Naive thymus-derived CD4-positive, alpha-beta T cell (primary cell): ENCODE measurements around the gene NR2F6. TPM values are rescaled to one million over a fixed set of nuclear protein-coding genes. Genes with fewer than 3 reads are reported as not detected.

Experiments
- ATAC-seq: fragments of 150-1000 bp; cut with Tn5 transposase; 2 replicates; pipeline ENCODE4 v1.10.0; 2021; ENCODE audit warnings: mild to moderate bottlenecking, moderate library complexity
- CTCF ChIA-PET: fragments of 350-600 bp; sonication (Branson Sonifier 250); formaldehyde crosslinking; loops from one replicate; lab custom pipeline; 2021; ENCODE audit warnings: antibody characterized with exemption; lab: Charles Lee
- POLR2A ChIA-PET: fragments of 350-600 bp; sonication (Branson Sonifier 250); formaldehyde crosslinking; loops from one replicate; lab custom pipeline; 2021; ENCODE audit warnings: antibody characterized with exemption, inconsistent platforms; lab: Charles Lee
- DNase-seq, 9 donors: peaks; one replicate each; pipeline versions ENCODE4 v3.0.0 to v3.0.0-alpha.2; 2020 to 2022; ENCODE audit warnings: mixed read lengths in 1 of 9
- H3K27ac ChIP-seq: one replicate; pipeline ENCODE4 v1.7.0; 2013; ENCODE audit warnings: mild to moderate bottlenecking, low read depth, low read length, moderate library complexity
- H3K27me3 ChIP-seq, 2 donors: one replicate each; pipeline ENCODE4 v1.7.0; 2013; ENCODE audit warnings: low read length in 2 of 2, mild to moderate bottlenecking in 2 of 2, moderate library complexity in 2 of 2; ENCODE audit not compliant: control insufficient read depth in 2 of 2, insufficient read depth in 2 of 2
- H3K36me3 ChIP-seq, 3 experiments: 1 replicate in 2 of 3; 2 replicates in 1 of 3; pipeline ENCODE4 v1.7.0; 2013; ENCODE audit warnings: low read length in 3 of 3, mild to moderate bottlenecking in 3 of 3, moderate library complexity in 1 of 3; ENCODE audit not compliant: insufficient read depth in 3 of 3, control insufficient read depth in 2 of 3
- H3K4me1 ChIP-seq, 2 donors: one replicate each; pipeline ENCODE4 v1.7.0; 2013; ENCODE audit warnings: low read length in 2 of 2, mild to moderate bottlenecking in 2 of 2, moderate library complexity in 1 of 2; ENCODE audit not compliant: control insufficient read depth in 2 of 2, insufficient read depth in 2 of 2
- H3K4me3 ChIP-seq: 2 replicates; pipeline ENCODE4 v1.7.0; 2013; ENCODE audit warnings: mild to moderate bottlenecking, low read length
- H3K9me3 ChIP-seq, 3 experiments: 1 replicate in 2 of 3; 2 replicates in 1 of 3; pipeline ENCODE4 v1.7.0; 2013; ENCODE audit warnings: low read length in 3 of 3; ENCODE audit not compliant: control insufficient read depth in 2 of 3
- H3K27ac Mint-ChIP-seq, 9 donors: one replicate each; pipeline ENCODE4 v1.8.0; 2020 to 2022; ENCODE audit warnings: mixed read lengths in 9 of 9, mild to moderate bottlenecking in 8 of 9, moderate library complexity in 5 of 9, inconsistent platforms in 2 of 9
- H3K27me3 Mint-ChIP-seq, 5 donors: one replicate each; pipeline ENCODE4 v1.8.0; 2021 to 2022; ENCODE audit warnings: mixed read lengths in 5 of 5, mild to moderate bottlenecking in 1 of 5
- H3K36me3 Mint-ChIP-seq, 5 donors: one replicate each; pipeline ENCODE4 v1.8.0; 2020 to 2022; ENCODE audit warnings: mixed read lengths in 5 of 5, mild to moderate bottlenecking in 3 of 5, inconsistent platforms in 1 of 5
- H3K4me1 Mint-ChIP-seq, 7 donors: one replicate each; pipeline ENCODE4 v1.8.0; 2020 to 2022; ENCODE audit warnings: mixed read lengths in 7 of 7, mild to moderate bottlenecking in 3 of 7, inconsistent platforms in 1 of 7
- H3K4me3 Mint-ChIP-seq, 10 donors: one replicate each; pipeline ENCODE4 v1.8.0; 2020 to 2022; ENCODE audit warnings: mild to moderate bottlenecking in 10 of 10, mixed read lengths in 10 of 10, moderate library complexity in 6 of 10, inconsistent platforms in 2 of 10
- H3K9me3 Mint-ChIP-seq, 11 donors: one replicate each; pipeline ENCODE4 v1.8.0; 2020 to 2022; ENCODE audit warnings: mixed read lengths in 11 of 11, mild to moderate bottlenecking in 4 of 11, inconsistent platforms in 1 of 11, moderate library complexity in 1 of 11
- intact Hi-C, 2 donors: fragments of 100-400 bp; cut with micrococcal nuclease; formaldehyde crosslinking; loops; one replicate each; pipeline ENCODE4 v1.15.1; 2023
- polyA plus RNA-seq, 2 donors: library from polyadenylated mRNA; unstranded; fragments of 300-500 nt; fragmentation: Illumina TruSeq; gene quantifications; one replicate each; pipeline ENCODE4 v1.2.3, GENCODE V29; 2021
- total RNA-seq, 6 experiments: library from RNA in 5 of 6; stranded (reverse) in 5 of 6; gene quantifications; 1 replicate in 5 of 6; 2 replicates in 1 of 6; pipeline ENCODE4 v1.2.3 and lab custom pipeline; 2021 to 2026

NR2F6 gene
- total and polyA plus RNA-seq, 7 experiments from 2014 or later: 1.4 to 7.8 (median 2.7) TPM

- ChIA-PET CTCF (interaction anchor here (0.5 to 1.7 kb wide), 16 partner anchors 9 to 1214 kb away, joined by 3 to 8 read pairs (median 3); partner anchors contain the start of gene USE1), POLR2A (interaction anchor here (0.6 to 4.2 kb wide), 13 partner anchors 15 to 904 kb away, joined by 3 to 33 read pairs (median 6); partner anchors contain the start of genes BABAM1, HAUS8, MYO9B and OCEL1)
- DNase-seq: peak in 6 of 9 donors; percentile 18 to 41 (median 34)
- intact Hi-C loops: loop anchor here (1.0 to 5.0 kb wide), 6 partner anchors 21 to 117 kb away; partner anchors contain the start of genes HAUS8 (in 1 of the 2) and MYO9B (in 1 of the 2)
- peak overlapping the region; percentile 75 for H3K4me3 ChIP-seq
- Mint-ChIP-seq H3K4me3 (peak overlapping the region; percentile 82 to 94 (median 89)), H3K36me3 (peaks cover 0 to 36% (median 4%) of the 10 kb centered on the region in 5 donors), H3K27ac (peak overlapping the region; percentile 85 to 99 (median 96)), H3K27me3 (no peaks in the 10 kb centered on the region), H3K9me3 (peaks cover 0 to 4% (median 0%) of the 10 kb centered on the region in 11 donors), H3K4me1 (peaks cover 16 to 29% (median 20%) of the 10 kb centered on the region in 7 donors)
- peak overlapping the region; percentile 68 for H3K27ac ChIP-seq
- peaks cover 13 to 16% of the 10 kb centered on the region in 2 donors for H3K4me1 ChIP-seq
- H3K9me3 ChIP-seq: no peaks in the 10 kb centered on the region
- ATAC-seq: peak; percentile 64
- peaks cover 0 to 44% (median 0%) of the 10 kb centered on the region in 3 experiments for H3K36me3 ChIP-seq
- no peaks in the 10 kb centered on the region for H3K27me3 ChIP-seq
Observed at GRCh38 chr19:17183858-17184321, 61.8 kb downstream of the NR2F6 start.

GRCh38 chr19:17183271-17183761 is 62.4 kb downstream of the NR2F6 start:
- H3K9me3 Mint-ChIP-seq: peaks cover 0 to 4% (median 0%) of the 10 kb centered on the region in 11 donors
- H3K36me3 Mint-ChIP-seq: peaks cover 0 to 33% (median 4%) of the 10 kb centered on the region in 5 donors
- Histone ChIP-seq H3K27ac (peak overlapping the region; percentile 68), H3K4me3 (peak overlapping the region; percentile 75), H3K36me3 (peaks cover 0 to 42% (median 0%) of the 10 kb centered on the region in 3 experiments), H3K27me3 (no peaks in the 10 kb centered on the region), H3K9me3 (no peaks in the 10 kb centered on the region), H3K4me1 (peaks cover 13 to 16% of the 10 kb centered on the region in 2 donors)
- ATAC-seq (peak; percentile 56), DNase-seq (peak in 5 of 9 donors; percentile 7 to 31 (median 28))
- POLR2A ChIA-PET: interaction anchor here (0.6 to 4.2 kb wide), 11 partner anchors 16 to 111 kb away, joined by 3 to 33 read pairs (median 7); partner anchors contain the start of genes BABAM1, HAUS8, MYO9B and OCEL1
- no peaks in the 10 kb centered on the region for H3K27me3 Mint-ChIP-seq
- peaks cover 16 to 29% (median 20%) of the 10 kb centered on the region in 7 donors for H3K4me1 Mint-ChIP-seq
- peak overlapping the region; percentile 85 to 99 (median 96) for H3K27ac Mint-ChIP-seq
- CTCF ChIA-PET: interaction anchor here (0.5 to 1.7 kb wide), 11 partner anchors 10 to 469 kb away, joined by 3 to 8 read pairs (median 3); partner anchors contain the start of gene USE1
- peak overlapping the region; percentile 79 to 94 (median 89) for H3K4me3 Mint-ChIP-seq
- intact Hi-C loops: loop anchor here in 1 of 2 donors (5.0 kb wide), 1 partner anchor 56 kb away; no protein-coding TSS in a partner anchor

Other genes starting within 250 kb of the NR2F6 start
- gene CPAMD8, start 219.1 kb downstream of the NR2F6 start, total RNA-seq: 1 to 10 TPM in 4 of 5 experiments, under 1 TPM in 1; 0.44 to 6.6 (median 3.2) TPM
- gene CPAMD8, start 219.1 kb downstream of the NR2F6 start, polyA plus RNA-seq: under 1 TPM; 0.18 to 0.66 TPM
- 10 to 100 TPM; 16.7 to 31.5 (median 19.3) TPM for gene HAUS8, start 170.5 kb downstream of the NR2F6 start, total RNA-seq
- 10 to 100 TPM in 1 of 2 donors, 1 to 10 TPM in 1; 9.4 to 11.5 TPM for gene HAUS8, start 170.5 kb downstream of the NR2F6 start, polyA plus RNA-seq
- gene MYO9B, start 170.1 kb downstream of the NR2F6 start, total RNA-seq: 100 to 1,000 TPM; 154 to 297 (median 205) TPM
- gene MYO9B, start 170.1 kb downstream of the NR2F6 start, polyA plus RNA-seq: 10 to 100 TPM in 1 of 2 donors, 1 to 10 TPM in 1; 5.6 to 26.2 TPM
- 10 to 100 TPM; 24.7 to 51.1 (median 30.5) TPM for gene USE1, start 30.6 kb downstream of the NR2F6 start, total RNA-seq
- gene USE1, start 30.6 kb downstream of the NR2F6 start, polyA plus RNA-seq: 10 to 100 TPM; 63.1 to 68.3 TPM
- 10 to 100 TPM; 21.8 to 32.8 (median 29.8) TPM for gene OCEL1, start 19.7 kb downstream of the NR2F6 start, total RNA-seq
- gene OCEL1, start 19.7 kb downstream of the NR2F6 start, polyA plus RNA-seq: 10 to 100 TPM; 37.7 to 41.1 TPM
- 1 to 10 TPM in 1 of 5 experiments, under 1 TPM in 4; 0.22 to 1.2 (median 0.36) TPM for gene USHBP1, start 18.8 kb upstream of the NR2F6 start, total RNA-seq
- under 1 TPM in 1 of 2 donors, not detected in 1; 0.61 TPM for gene USHBP1, start 18.8 kb upstream of the NR2F6 start, polyA plus RNA-seq
- gene BABAM1, start 21.5 kb upstream of the NR2F6 start, total RNA-seq: 100 to 1,000 TPM in 2 of 5 experiments, 10 to 100 TPM in 3; 72.4 to 111 (median 95.6) TPM
- 100 to 1,000 TPM in 1 of 2 donors, 10 to 100 TPM in 1; 94.9 to 110 TPM for gene BABAM1, start 21.5 kb upstream of the NR2F6 start, polyA plus RNA-seq
- 1 to 10 TPM; 2.3 to 5.5 (median 3.4) TPM for gene ANKLE1, start 36.0 kb upstream of the NR2F6 start, total RNA-seq
- gene ANKLE1, start 36.0 kb upstream of the NR2F6 start, polyA plus RNA-seq: under 1 TPM in 1 of 2 donors, not detected in 1; 0.29 TPM
- 10 to 100 TPM in 2 of 5 experiments, 1 to 10 TPM in 3; 7.0 to 12.3 (median 9.5) TPM for gene ABHD8, start 57.5 kb upstream of the NR2F6 start, total RNA-seq
- gene ABHD8, start 57.5 kb upstream of the NR2F6 start, polyA plus RNA-seq: 10 to 100 TPM in 1 of 2 donors, 1 to 10 TPM in 1; 7.5 to 12.4 TPM
- gene MRPL34, start 60.0 kb upstream of the NR2F6 start, total RNA-seq: 10 to 100 TPM; 37.0 to 76.0 (median 73.3) TPM
- gene MRPL34, start 60.0 kb upstream of the NR2F6 start, polyA plus RNA-seq: 100 to 1,000 TPM; 203 to 217 TPM
- gene DDA1, start 63.6 kb upstream of the NR2F6 start, total RNA-seq: 10 to 100 TPM; 31.6 to 41.9 (median 39.5) TPM
- gene DDA1, start 63.6 kb upstream of the NR2F6 start, polyA plus RNA-seq: 10 to 100 TPM; 19.7 to 30.9 TPM
- 10 to 100 TPM; 12.9 to 22.3 (median 16.9) TPM for gene ANO8, start 88.9 kb upstream of the NR2F6 start, total RNA-seq
- gene ANO8, start 88.9 kb upstream of the NR2F6 start, polyA plus RNA-seq: under 1 TPM; 0.26 to 0.30 TPM
- gene GTPBP3, start 91.6 kb upstream of the NR2F6 start, total RNA-seq: 10 to 100 TPM; 29.6 to 59.8 (median 40.4) TPM
- 10 to 100 TPM in 1 of 2 donors, 1 to 10 TPM in 1; 5.1 to 15.9 TPM for gene GTPBP3, start 91.6 kb upstream of the NR2F6 start, polyA plus RNA-seq
- under 1 TPM in 3 of 5 experiments, not detected in 2; 0.24 to 0.43 (median 0.42) TPM for gene PLVAP, start 131.4 kb upstream of the NR2F6 start, total RNA-seq
- gene PLVAP, start 131.4 kb upstream of the NR2F6 start, polyA plus RNA-seq: not detected
- 1 to 10 TPM in 4 of 5 experiments, under 1 TPM in 1; 0.47 to 4.8 (median 2.3) TPM for gene CCDC194, start 148.3 kb upstream of the NR2F6 start, total RNA-seq
- gene CCDC194, start 148.3 kb upstream of the NR2F6 start, polyA plus RNA-seq: not detected
- 100 to 1,000 TPM in 1 of 5 experiments, 10 to 100 TPM in 4; 29.9 to 221 (median 57.1) TPM for gene BST2, start 159.7 kb upstream of the NR2F6 start, total RNA-seq
- gene BST2, start 159.7 kb upstream of the NR2F6 start, polyA plus RNA-seq: 100 to 1,000 TPM; 105 to 115 TPM
- 10 to 100 TPM; 19.5 to 45.1 (median 33.3) TPM for gene MVB12A, start 174.1 kb upstream of the NR2F6 start, total RNA-seq
- 10 to 100 TPM; 26.8 to 31.3 TPM for gene MVB12A, start 174.1 kb upstream of the NR2F6 start, polyA plus RNA-seq
- gene TMEM221, start 202.7 kb upstream of the NR2F6 start, total RNA-seq: not detected
- gene TMEM221, start 202.7 kb upstream of the NR2F6 start, polyA plus RNA-seq: not detected
- gene NXNL1, start 215.0 kb upstream of the NR2F6 start, total RNA-seq: not detected
- gene NXNL1, start 215.0 kb upstream of the NR2F6 start, polyA plus RNA-seq: not detected
- 10 to 100 TPM in 4 of 5 experiments, 1 to 10 TPM in 1; 3.1 to 15.1 (median 11.0) TPM for gene SLC27A1, start 224.6 kb upstream of the NR2F6 start, total RNA-seq
- 1 to 10 TPM; 5.0 to 8.2 TPM for gene SLC27A1, start 224.6 kb upstream of the NR2F6 start, polyA plus RNA-seq